ENCODE data around the gene MB21D2. TPM values are rescaled to one million over a fixed set of nuclear protein-coding genes. Genes with fewer than 3 reads are reported as not detected.

MB21D2 gene
- total and polyA plus RNA-seq, 2 of the 8 experiments (the other 6 are each of a cell fraction or from before 2014, with no cell fraction given), result 10.0 to 21.0 TPM

GRCh38 chr3:192842138-192842537 lies 75.5 kb downstream of the MB21D2 start (continued):
- no peak for TF ChIP-seq KDM1A (IDR thresholded peaks at IDR 0.05; ENCODE audit: borderline replicate concordance, low read length)
- TF ChIP-seq EGR1 (IDR thresholded peaks at IDR 0.05; ENCODE audit: borderline replicate concordance, low read depth, low read length), result no peak
- no peak for TF ChIP-seq RNF2 (IDR thresholded peaks at IDR 0.05; ENCODE audit: borderline replicate concordance, low read depth, low read length, missing control alignments, poor library complexity, severe bottlenecking)
- no peak for TF ChIP-seq TBP (IDR thresholded peaks at IDR 0.05; ENCODE audit: low read depth, low read length)
- TF ChIP-seq RFX5 (IDR thresholded peaks at IDR 0.05; ENCODE audit: borderline replicate concordance, low read depth, low read length), result no peak
- no peak for TF ChIP-seq NANOG (IDR thresholded peaks at IDR 0.05; ENCODE audit: insufficient read depth, low read depth, low read length, poor library complexity, severe bottlenecking)
- TF ChIP-seq SUZ12 (IDR thresholded peaks at IDR 0.05; ENCODE audit: low read length), result no peak
- TF ChIP-seq POLR2A (IDR thresholded peaks at IDR 0.05; ENCODE audit: control extremely low read depth in 1 of 2, low read depth in 2 of 2, low read length in 2 of 2), result no peak
- no peak for TF ChIP-seq EZH2 (IDR thresholded peaks at IDR 0.05; ENCODE audit: low read depth, low read length, severe bottlenecking)

Data from H1 (cell line).